Raji (cell line): ENCODE results near the gene VWA5B1.

Experiments
- POLR2A ChIP-seq: IDR thresholded peaks from 2 replicates; pipeline ENCODE4 v1.6.1; 2011; ENCODE audit warnings: low read depth, low read length, control low read depth; ENCODE audit not compliant: insufficient read depth

VWA5B1 gene

DNA sequence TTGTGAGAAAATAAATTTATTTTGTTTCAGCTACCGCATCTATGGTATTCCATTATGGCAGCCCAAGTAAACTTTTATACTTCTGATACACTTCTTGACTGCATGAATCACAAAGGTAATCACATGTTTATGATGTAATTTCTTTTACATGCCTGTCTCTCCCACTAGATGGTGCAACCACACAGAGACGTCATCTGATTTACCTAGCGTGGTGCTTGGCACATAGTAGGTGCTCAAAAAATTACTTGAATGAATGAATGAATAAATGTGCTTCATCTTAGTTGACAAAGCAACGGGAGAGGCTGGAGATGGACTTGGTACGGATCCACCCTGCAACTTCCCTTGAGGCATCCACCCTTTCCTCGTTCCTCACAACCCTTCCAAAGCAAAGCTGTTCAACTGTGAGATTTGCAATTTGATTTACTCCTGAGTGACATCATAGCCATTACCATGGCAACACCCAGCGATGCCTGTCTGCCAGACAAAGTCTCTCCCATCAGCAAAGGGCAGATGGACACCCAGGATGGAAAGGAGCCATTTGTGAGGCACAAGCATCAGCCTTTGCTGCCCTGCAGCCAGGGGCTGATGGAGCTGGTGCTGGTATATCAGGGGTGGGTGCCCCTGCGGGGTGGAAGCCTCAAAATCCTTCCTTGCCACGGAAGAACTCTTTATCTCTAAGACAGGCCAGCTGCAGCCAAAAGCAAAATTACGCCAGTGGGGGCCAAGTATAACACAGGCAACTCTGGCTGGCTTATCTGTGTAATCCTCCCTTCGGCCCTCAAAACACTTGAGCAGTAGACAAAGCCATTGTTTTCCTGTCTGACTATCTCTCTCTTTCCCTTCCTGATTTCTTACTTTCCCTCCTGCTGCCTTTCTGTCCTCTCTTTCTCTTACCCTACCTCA is 18.9 kb upstream of the VWA5B1 start:
- no peak for TF ChIP-seq POLR2A

DNA sequence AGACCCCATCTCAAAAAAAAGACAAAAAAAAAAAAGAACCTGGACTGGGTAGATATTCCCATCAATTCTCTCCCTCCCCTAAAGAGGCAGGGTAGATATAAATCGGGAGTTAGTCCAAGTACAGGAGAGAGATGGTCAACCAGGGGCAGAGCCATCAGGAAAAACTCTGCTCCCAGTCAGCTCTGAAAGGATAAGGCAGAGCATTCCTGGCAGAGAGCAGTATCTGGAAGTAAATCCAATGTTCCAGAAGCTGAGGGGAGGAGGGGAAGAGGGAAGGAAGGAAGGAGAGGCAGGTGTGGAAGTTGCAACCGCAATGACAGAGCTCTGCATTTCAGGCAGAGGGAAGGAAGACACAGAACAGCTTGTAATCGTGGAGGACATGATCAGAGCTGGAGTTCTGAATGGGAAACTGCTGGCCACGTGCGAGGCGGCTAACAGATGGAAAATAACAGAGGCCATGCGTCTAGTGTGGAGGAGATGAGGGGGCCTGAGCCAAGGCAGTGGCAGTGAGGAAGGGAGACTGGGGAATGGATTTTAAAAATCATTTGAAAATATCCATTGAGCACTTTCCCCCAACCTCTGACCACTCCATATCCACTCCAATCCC is 15.3 kb upstream of the VWA5B1 start:
- TF ChIP-seq POLR2A = no peak

DNA sequence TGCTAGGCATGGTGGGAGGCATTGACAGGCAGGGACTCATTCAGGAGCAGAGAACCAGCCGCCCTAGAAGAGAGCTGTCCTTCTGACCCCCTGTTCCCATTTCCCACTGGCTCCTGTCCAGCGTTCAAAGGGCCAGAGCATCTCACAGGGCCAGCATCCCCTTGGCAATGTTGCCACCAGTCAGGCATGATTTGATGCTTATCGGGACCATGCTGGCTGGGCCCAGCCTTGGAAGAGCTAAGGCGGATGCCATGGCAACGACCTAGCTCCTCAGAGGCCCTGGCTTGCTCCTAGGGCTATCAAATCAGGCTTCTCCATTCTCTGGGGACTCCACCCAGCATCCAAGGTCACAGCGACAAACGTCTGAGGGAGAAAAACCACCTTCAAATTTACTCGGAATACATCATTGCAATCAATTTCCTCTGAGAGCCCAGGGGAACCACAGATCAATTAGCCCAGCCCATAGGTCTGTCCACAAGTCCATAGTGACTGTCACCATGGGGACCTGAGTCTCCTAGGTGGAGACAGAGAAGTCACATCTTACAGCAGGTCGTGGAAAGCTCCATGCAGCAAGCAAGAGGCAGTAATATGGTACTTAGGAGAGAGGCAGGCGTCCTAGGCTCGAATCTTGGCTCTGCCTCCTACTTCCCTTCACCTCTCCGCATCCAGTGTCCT is 14.1 kb upstream of the VWA5B1 start:
- no peak for TF ChIP-seq POLR2A

DNA sequence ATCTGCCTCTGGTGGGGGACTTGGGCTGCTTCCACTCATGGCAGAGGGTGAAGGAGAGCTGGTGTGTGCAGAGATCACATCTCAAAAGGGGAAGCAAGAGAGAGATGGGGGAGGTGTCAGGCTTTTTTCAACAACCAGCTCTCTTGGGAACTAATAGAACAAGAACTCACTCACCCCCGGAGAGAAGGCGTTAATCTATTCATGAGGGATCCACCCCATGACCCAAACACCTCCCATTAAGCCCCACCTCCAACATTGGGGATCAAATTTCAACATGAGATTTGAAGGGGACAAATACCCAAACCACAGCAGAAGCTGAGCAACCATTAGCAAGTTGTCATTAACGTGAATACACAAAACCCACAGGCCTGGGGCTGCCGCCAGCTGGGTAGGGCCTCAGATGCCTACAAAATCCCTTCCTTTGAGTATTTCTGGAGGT is 12.0 kb upstream of the VWA5B1 start:
- TF ChIP-seq POLR2A = no peak

DNA sequence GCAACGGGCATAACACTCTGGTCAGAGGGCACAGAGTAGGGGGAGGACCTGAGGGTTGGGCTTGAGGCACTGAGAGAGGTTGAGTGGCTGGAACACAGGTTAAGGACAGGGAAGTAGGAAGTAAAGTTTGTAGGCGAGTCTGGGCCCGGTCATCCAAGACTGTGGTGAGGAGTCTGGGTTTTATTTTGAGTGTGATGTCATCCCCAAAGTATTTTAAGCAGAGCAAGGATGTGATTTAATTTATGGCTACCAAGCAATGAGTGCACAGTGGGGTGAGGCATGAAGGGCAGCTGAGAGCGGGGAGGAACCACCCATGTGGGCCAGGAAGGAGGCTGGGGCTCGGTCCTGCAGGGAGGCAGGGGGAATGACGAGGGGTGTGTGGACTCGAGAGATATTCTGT is 11.2 kb upstream of the VWA5B1 start:
- TF ChIP-seq POLR2A = no peak

DNA sequence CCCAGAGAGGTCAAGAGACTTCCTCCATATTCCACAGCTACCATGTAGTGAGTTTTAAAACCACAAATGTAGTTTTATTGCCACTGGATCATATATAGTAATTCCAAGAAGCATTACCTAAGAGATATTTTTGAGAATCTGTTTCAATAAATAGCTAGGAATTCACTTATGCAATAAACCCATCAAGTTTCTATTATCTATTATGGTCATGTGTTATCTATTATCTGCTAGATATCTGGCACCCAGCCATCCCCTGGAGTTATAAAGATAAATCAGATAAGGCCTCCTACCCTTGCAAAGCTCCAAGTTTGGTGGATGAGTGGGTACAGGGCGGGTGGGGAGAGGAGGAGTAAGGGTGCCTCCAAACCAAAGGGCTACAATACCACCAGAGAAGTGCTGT is 10.3 kb upstream of the VWA5B1 start:
- no peak for TF ChIP-seq POLR2A

DNA sequence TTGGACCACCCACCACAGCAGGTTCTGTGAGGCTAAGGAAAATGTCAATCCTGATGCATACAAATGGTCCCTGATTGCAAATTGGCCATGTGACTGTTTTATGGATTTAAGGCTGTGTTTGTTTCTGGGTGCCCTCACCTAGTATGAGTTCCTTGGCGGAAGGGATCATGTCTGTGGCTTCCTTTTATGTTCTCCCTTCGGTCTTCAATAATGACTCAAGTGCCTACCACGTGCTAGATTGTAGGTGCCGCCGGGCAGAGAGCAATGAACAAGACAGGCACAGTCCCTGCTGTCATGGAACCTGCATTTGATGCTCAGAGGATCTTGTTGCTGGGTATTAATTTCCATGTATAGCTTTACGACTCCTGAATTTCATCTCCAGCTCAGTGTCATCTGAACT is 9.8 kb upstream of the VWA5B1 start:
- TF ChIP-seq POLR2A = no peak

DNA sequence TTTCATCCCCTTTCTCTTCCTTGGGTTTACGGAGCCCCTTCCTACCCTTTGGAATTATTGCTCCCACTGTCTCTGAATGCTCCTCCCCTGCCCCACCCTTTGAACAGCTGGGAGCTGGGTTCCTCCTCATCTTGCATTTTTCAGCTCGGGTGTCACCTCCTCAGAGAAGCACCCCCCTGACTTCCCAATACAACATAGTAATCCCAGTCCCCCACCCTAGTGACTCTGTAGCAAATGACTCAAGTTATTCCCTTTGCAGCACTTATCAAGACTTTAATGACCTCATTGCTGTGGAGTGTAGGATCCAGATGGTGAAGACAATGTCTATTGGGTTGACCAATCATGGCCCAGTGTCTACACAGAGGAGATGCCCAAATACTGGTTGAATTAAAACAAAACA is 8.9 kb upstream of the VWA5B1 start:
- no peak for TF ChIP-seq POLR2A

DNA sequence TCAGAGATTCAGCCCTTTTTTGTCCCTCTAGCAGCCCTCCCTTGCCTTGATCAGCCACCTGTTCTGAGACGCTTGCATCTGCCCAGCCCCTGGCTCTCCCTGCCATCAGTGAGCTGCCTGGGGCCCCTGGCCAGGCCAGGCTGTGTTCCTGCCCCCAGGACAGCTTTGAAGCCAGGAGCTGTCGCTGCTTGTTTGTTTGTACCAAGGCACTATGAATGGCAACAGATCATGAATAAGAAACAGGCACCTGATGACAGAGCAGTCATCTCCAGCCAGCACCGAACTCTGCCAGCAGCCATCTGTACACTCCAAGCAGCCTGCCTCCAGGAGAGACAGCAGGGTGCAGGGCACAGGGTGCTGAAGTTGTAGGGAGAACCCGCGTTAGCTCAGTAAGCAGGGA is 8.1 kb upstream of the VWA5B1 start:
- TF ChIP-seq POLR2A = no peak

DNA sequence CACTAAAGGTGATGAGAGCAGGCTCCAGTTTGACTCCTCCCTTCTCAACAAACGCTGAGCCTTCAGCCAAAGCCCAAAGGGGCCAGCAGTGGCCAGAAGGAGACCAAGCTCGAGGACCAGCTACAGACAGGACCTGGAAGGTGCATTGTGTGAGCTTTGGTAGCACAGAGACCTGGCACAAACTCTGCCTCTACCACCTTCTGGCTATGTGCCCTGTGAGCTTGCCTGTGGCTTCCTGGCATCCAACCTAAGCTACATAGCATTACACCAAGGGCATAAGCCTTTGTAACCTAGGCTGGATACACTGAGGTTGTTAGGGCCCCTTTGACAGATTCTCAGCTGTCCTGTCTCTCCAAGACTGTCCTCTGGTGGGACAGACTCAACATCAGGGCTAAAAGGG is 6.6 kb upstream of the VWA5B1 start:
- no peak for TF ChIP-seq POLR2A

DNA sequence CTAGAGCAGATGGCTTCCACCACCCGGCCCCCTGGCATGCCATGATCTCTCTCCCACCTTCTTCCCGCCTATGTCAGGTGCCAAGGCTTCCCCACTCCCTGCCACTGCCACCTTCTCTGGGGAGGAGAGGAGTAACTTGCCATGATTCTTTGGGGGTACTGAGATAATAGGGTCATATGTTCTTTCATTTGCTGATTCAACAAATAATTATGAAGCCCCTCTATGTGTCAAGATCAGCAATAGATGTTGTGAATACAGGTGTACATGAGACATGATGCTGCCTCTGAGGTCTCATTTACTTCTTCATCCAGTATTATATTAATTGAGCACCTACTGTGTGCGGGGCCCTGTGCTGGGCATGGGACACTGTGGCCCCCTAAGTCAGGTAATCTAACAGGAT is 6.0 kb upstream of the VWA5B1 start:
- no peak for TF ChIP-seq POLR2A

DNA sequence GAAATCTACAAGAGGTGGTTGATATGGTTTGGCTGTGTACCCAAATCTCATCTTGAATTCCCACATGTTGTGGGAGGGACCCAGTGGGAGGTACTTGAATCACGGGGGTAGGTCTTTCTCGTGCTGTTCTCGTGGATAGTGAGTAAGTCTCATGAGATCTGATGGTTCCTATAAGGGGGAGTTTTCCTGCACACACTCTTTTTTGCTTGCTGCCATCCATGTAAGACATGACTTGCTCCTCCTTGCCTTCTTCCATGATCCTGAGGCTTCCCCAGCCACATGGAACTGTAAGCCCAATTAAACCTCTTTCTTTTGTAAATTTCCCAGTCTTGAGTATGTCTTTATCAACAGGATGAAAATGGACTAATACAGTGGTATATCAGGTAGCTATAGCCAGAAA is 5.2 kb upstream of the VWA5B1 start:
- TF ChIP-seq POLR2A = no peak

DNA sequence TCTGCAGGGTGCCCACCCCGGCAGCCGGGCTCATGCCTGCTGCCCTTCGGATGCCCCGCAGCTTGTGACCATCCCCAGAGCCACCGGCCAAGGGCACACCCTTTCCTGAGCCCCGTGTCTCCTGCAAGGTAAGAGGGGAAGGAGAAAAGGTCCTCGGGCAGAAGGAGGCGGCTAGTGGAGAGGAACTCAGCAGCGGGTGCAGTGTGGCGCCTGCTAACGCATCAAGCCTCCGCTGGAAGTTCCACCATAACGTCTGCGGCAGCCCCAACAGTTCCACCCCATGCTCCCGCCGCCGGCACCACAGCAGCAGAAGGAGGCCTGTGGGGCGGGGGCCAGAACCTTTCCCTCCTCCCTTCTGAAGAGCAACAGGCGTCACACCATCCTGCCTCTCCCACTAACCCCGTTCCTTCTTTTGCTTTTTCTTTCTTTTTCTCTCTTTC is 990 bp downstream of the VWA5B1 start:
- no peak for TF ChIP-seq POLR2A

DNA sequence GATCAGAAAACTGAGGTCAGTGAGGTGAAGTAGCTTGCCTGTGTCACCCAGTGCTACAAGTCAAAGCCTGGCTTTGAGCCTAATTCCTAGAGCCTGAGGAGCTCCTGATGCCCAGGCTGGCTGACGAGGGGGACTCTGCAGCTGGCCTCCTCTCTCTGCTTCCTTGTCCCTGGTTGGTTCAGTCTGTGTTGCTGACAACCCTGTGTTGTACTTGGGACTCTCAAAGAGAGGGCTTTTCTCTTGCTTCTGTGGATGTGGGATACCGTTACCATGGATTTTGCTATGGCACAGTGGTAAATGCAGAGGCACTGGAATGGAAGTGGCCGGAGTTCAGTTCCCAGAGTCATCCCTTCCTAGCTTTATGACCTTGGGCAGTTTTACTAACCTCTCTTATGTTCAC is 8.0 kb downstream of the VWA5B1 start:
- TF ChIP-seq POLR2A = no peak

DNA sequence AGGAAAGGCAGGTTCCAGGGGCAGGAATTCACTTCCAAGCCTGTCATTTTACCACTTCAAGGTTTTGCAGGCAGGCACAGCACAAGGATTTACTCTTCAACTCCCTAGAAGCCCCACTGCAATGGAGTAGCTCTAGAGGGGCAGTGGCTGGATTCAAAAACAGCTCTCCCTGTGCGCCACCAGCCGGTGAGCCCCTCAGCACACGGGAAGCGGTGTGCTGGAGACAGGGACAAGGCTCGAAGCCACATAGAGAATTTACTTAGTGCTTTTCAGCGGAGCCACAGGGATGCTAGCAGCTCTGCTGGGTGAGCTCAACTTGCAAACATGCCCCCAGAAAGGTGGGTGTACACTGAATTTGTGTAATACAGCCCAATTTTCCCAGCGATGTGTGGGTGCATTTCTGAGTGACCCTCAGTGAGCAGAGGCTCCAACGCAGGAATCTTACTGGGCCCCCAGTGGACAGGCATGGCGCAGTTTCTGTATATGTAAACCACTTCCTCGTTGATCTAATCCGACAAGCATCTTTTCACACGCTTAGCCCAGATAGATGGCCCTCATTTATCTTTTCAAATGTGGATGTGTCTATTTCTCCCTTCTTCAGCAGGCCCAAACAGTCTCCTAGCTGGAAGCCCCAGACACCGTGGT is 10.9 kb downstream of the VWA5B1 start:
- no peak for TF ChIP-seq POLR2A
